Measurements from ENCODE around the gene LY6G6D. TPM values are rescaled to one million over a fixed set of nuclear protein-coding genes. Genes with fewer than 3 reads are reported as not detected.

Gene LY6G6D
- total RNA-seq, 4 donors from 2014 or later = not detected

GRCh38 chr6:31760790-31761189 is 45.6 kb downstream of the LY6G6D start:
- H3K27me3 ChIP-seq = no peaks in the 10 kb centered on the region
- DNase-seq (ENCODE audit: low spot score in 2 of 2) = no peak
- H3K4me3 ChIP-seq = no peak overlapping the region
- no peak overlapping the region for H3K27ac ChIP-seq
- H3K4me1 ChIP-seq = peaks cover 0 to 11% (median 0%) of the 10 kb centered on the region in 4 donors
- WGBS, 2 donors = 82 to 88% methylated on average over 5 of the region's 5 CpGs
- no peak for TF ChIP-seq EP300 (IDR thresholded peaks at IDR 0.05)
- TF ChIP-seq CTCF (IDR thresholded peaks at IDR 0.05) = no peak
- TF ChIP-seq POLR2A (IDR thresholded peaks at IDR 0.05) = no peak
- no peaks in the 10 kb centered on the region for H3K9me3 ChIP-seq
- H3K36me3 ChIP-seq = peaks cover 0 to 45% (median 0%) of the 10 kb centered on the region in 3 donors

GRCh38 chr6:31761343-31761742 is 46.2 kb downstream of the LY6G6D start:
- DNase-seq (ENCODE audit: low spot score in 2 of 2) = no peak
- TF ChIP-seq EP300 (IDR thresholded peaks at IDR 0.05) (no peak), CTCF (IDR thresholded peaks at IDR 0.05) (no peak), POLR2A (IDR thresholded peaks at IDR 0.05) (no peak)
- peaks cover 0 to 16% (median 0%) of the 10 kb centered on the region in 4 donors for H3K4me1 ChIP-seq
- H3K27me3 ChIP-seq = no peaks in the 10 kb centered on the region
- 89 to 93% methylated on average over 8 of the region's 8 CpGs for WGBS, 2 donors
- peaks cover 0 to 45% (median 0%) of the 10 kb centered on the region in 3 donors for H3K36me3 ChIP-seq
- H3K27ac ChIP-seq = no peak overlapping the region
- no peaks in the 10 kb centered on the region for H3K9me3 ChIP-seq
- no peak overlapping the region for H3K4me3 ChIP-seq

- WGBS, 2 donors = 76 to 77% methylated on average over 4 of the region's 4 CpGs
- no peaks in the 10 kb centered on the region for H3K27me3 ChIP-seq
- no peak for DNase-seq (ENCODE audit: low spot score in 2 of 2)
- H3K4me1 ChIP-seq = peaks cover 0 to 21% (median 0%) of the 10 kb centered on the region in 4 donors
- TF ChIP-seq POLR2A (IDR thresholded peaks at IDR 0.05) = no peak
- no peak for TF ChIP-seq EP300 (IDR thresholded peaks at IDR 0.05)
- H3K27ac ChIP-seq = peak within 1 kb of the TSS in 2 of 4 donors; percentile 54 to 61
- peaks cover 0 to 45% (median 0%) of the 10 kb centered on the region in 3 donors for H3K36me3 ChIP-seq
- no peak within 1 kb of the TSS for H3K4me3 ChIP-seq
- no peaks in the 10 kb centered on the region for H3K9me3 ChIP-seq
Measured at GRCh38 chr6:31762356-31762755, 47.2 kb downstream of the LY6G6D start, which contains the start of gene SAPCD1. SAPCD1 (plus strand) TSS chr6:31762656; CDS start chr6:31763055, 399 bp downstream.

GRCh38 chr6:31762878-31763618 is 47.9 kb downstream of the LY6G6D start:
- peaks cover 0 to 45% (median 0%) of the 10 kb centered on the region in 3 donors for H3K36me3 ChIP-seq

GRCh38 chr6:31763619-31763940 is 48.4 kb downstream of the LY6G6D start:
- DNase-seq (ENCODE audit: low spot score in 2 of 2) = no peak
- H3K27ac ChIP-seq = peak overlapping the region in 2 of 4 donors; percentile 54 to 61
- no peaks in the 10 kb centered on the region for H3K27me3 ChIP-seq
- peaks cover 0 to 44% (median 0%) of the 10 kb centered on the region in 3 donors for H3K36me3 ChIP-seq
- H3K4me3 ChIP-seq = no peak overlapping the region
- TF ChIP-seq POLR2A (IDR thresholded peaks at IDR 0.05) (no peak), CTCF (IDR thresholded peaks at IDR 0.05) (no peak), EP300 (IDR thresholded peaks at IDR 0.05) (no peak)
- WGBS, 2 donors = 5 to 10% methylated on average over 1 of the region's 1 CpG
- peaks cover 0 to 21% (median 0%) of the 10 kb centered on the region in 4 donors for H3K4me1 ChIP-seq
- H3K9me3 ChIP-seq = no peaks in the 10 kb centered on the region

More at GRCh38 chr6:31762878-31763618, 47.9 kb downstream of the LY6G6D start:
- TF ChIP-seq CTCF (IDR thresholded peaks at IDR 0.05) (no peak), POLR2A (IDR thresholded peaks at IDR 0.05) (no peak), EP300 (IDR thresholded peaks at IDR 0.05) (no peak)
- H3K27me3 ChIP-seq = no peaks in the 10 kb centered on the region
- no peak overlapping the region for H3K4me3 ChIP-seq
- H3K4me1 ChIP-seq = peaks cover 0 to 21% (median 0%) of the 10 kb centered on the region in 4 donors
- no peak for DNase-seq (ENCODE audit: low spot score in 2 of 2)
- peak overlapping the region in 2 of 4 donors; percentile 54 to 61 for H3K27ac ChIP-seq
- WGBS, 2 donors = 40 to 61% methylated on average over 4 to 7 of the region's 8 CpGs
- H3K9me3 ChIP-seq = no peaks in the 10 kb centered on the region

All from tibial nerve (tissue), 4 donors.